CD14-positive monocyte (primary cell): Measurements from ENCODE around the gene SLC26A4. TPM values are rescaled to one million over a fixed set of nuclear protein-coding genes. Genes with fewer than 3 reads are reported as not detected.
"Not testable (repeated sequence)": the region's sequence is repeated elsewhere in the genome, so short reads cannot be mapped to it uniquely, and the experiment has no call there.

Experiments
- DNase-seq, 3 donors: peaks; one replicate each; pipeline ENCODE4 v3.0.0-alpha.2; 2011 to 2022
- H2AFZ ChIP-seq: 2 replicates; pipeline ENCODE4 v1.6.0; 2012; ENCODE audit warnings: mild to moderate bottlenecking, low read depth, low read length, inconsistent platforms; ENCODE audit not compliant: insufficient read depth, poor library complexity, severe bottlenecking
- H3K27ac ChIP-seq, 2 donors: 1 replicate in 1 of 2; 2 replicates in 1 of 2; pipeline ENCODE4 v1.5.1; 2012 to 2013; ENCODE audit warnings: low read length in 2 of 2, control low read depth in 1 of 2, inconsistent platforms in 1 of 2, low read depth in 1 of 2, mild to moderate bottlenecking in 1 of 2
- H3K27me3 ChIP-seq, 2 donors: one replicate each; pipeline versions ENCODE4 v1.6.0 to v1.6.1; 2011 to 2013; ENCODE audit warnings: low read length in 2 of 2; ENCODE audit not compliant: control insufficient read depth in 2 of 2, insufficient read depth in 2 of 2
- H3K36me3 ChIP-seq, 2 donors: replicated peaks in 1 of 2; 1 replicate in 1 of 2; 2 replicates in 1 of 2; pipeline versions ENCODE4 v1.5.1 to v1.6.1; 2012 to 2013; ENCODE audit warnings: low read length in 2 of 2, control low read depth in 1 of 2, inconsistent platforms in 1 of 2, mild to moderate bottlenecking in 1 of 2; ENCODE audit not compliant: insufficient read depth in 2 of 2, control insufficient read depth in 1 of 2
- H3K4me1 ChIP-seq, 2 donors: 1 replicate in 1 of 2; 2 replicates in 1 of 2; pipeline versions ENCODE4 v1.5.1 to v1.6.1; 2012 to 2013; ENCODE audit warnings: low read length in 2 of 2, control low read depth in 1 of 2, inconsistent platforms in 1 of 2, mild to moderate bottlenecking in 1 of 2, moderate library complexity in 1 of 2; ENCODE audit not compliant: insufficient read depth in 2 of 2, control insufficient read depth in 1 of 2
- H3K4me2 ChIP-seq: replicated peaks from 2 replicates; pipeline ENCODE3; 2012; ENCODE audit warnings: low read length, moderate library complexity, mild to moderate bottlenecking; ENCODE audit not compliant: poor library complexity, severe bottlenecking; ENCODE audit errors: extremely low read depth
- H3K4me3 ChIP-seq, 3 experiments: fragments of 200-600 bp in 1 of 3; sonication (generic) in 1 of 3; replicated peaks in 1 of 3; 1 replicate in 2 of 3; 2 replicates in 1 of 3; pipeline ENCODE4 v1.5.1; 2011 to 2013; ENCODE audit warnings: low read length in 3 of 3, mild to moderate bottlenecking in 3 of 3, control low read depth in 2 of 3, low read depth in 2 of 3, inconsistent platforms in 1 of 3, moderate library complexity in 1 of 3
- H3K79me2 ChIP-seq: 2 replicates; pipeline ENCODE4 v1.6.0; 2012; ENCODE audit warnings: mild to moderate bottlenecking, control low read depth, inconsistent platforms, low read length, moderate library complexity; ENCODE audit not compliant: insufficient read depth
- H3K9ac ChIP-seq: 2 replicates; pipeline ENCODE4 v1.6.0; 2017; ENCODE audit warnings: low read length, mild to moderate bottlenecking; ENCODE audit not compliant: insufficient read depth, poor library complexity, severe bottlenecking
- H3K9me3 ChIP-seq, 2 donors: replicated peaks in 1 of 2; 1 replicate in 1 of 2; 2 replicates in 1 of 2; pipeline versions ENCODE4 v1.5.1 to v1.6.1; 2012 to 2013; ENCODE audit warnings: low read length in 2 of 2, control low read depth in 1 of 2; ENCODE audit not compliant: control insufficient read depth in 1 of 2, insufficient read depth in 1 of 2
- H4K20me1 ChIP-seq: 2 replicates; pipeline ENCODE4 v1.6.0; 2012; ENCODE audit warnings: mild to moderate bottlenecking, low read length, control low read depth, moderate library complexity; ENCODE audit not compliant: insufficient read depth
- H3K27ac Mint-ChIP-seq, 7 donors: one replicate each; pipeline ENCODE4 v1.8.0; 2020; ENCODE audit warnings: mild to moderate bottlenecking in 7 of 7, mixed read lengths in 7 of 7, moderate library complexity in 6 of 7, inconsistent platforms in 2 of 7
- H3K27me3 Mint-ChIP-seq, 3 donors: one replicate each; pipeline ENCODE4 v1.8.0; 2021 to 2022; ENCODE audit warnings: low read depth in 3 of 3, mild to moderate bottlenecking in 3 of 3, mixed read lengths in 3 of 3, moderate library complexity in 3 of 3, inconsistent platforms in 1 of 3
- H3K36me3 Mint-ChIP-seq, 2 donors: one replicate each; pipeline ENCODE4 v1.8.0; 2020; ENCODE audit warnings: mixed read lengths in 2 of 2, inconsistent platforms in 1 of 2, mild to moderate bottlenecking in 1 of 2
- H3K4me1 Mint-ChIP-seq: one replicate; pipeline ENCODE4 v1.8.0; 2020; ENCODE audit warnings: mild to moderate bottlenecking, mixed read lengths
- H3K4me3 Mint-ChIP-seq, 2 donors: one replicate each; pipeline ENCODE4 v1.8.0; 2020; ENCODE audit warnings: mild to moderate bottlenecking in 2 of 2, mixed read lengths in 2 of 2, moderate library complexity in 1 of 2
- H3K9me3 Mint-ChIP-seq, 7 donors: one replicate each; pipeline ENCODE4 v1.8.0; 2020 to 2022; ENCODE audit warnings: mixed read lengths in 7 of 7, mild to moderate bottlenecking in 6 of 7, moderate library complexity in 6 of 7, inconsistent platforms in 2 of 7
- CTCF ChIP-seq: fragments of 200-600 bp; IDR thresholded peaks from one replicate; pipeline ENCODE4 v1.8.0; 2022; ENCODE audit warnings: antibody characterized with exemption, mild to moderate bottlenecking
- WGBS: methylation state at CpG from one replicate; pipeline ENCODE4 v1.1.5; 2013; ENCODE audit warnings: missing lambda C conversion rate; ENCODE audit not compliant: insufficient coverage; 5-methylcytosine and 5-hydroxymethylcytosine counted together
- intact Hi-C, 2 donors: fragments of 100-400 bp; cut with micrococcal nuclease; formaldehyde crosslinking; loops; one replicate each; pipeline versions ENCODE4 v1.15.0 to v1.15.1; 2023
- polyA plus RNA-seq, 3 donors: library from polyadenylated mRNA; depleted of rRNA in 1 of 3; unstranded in 2 of 3; stranded (reverse) in 1 of 3; fragments of 300-500 nt in 2 of 3; fragments of >200 nt in 1 of 3; fragmentation: Illumina TruSeq in 2 of 3; gene quantifications; 1 replicate in 2 of 3; 2 replicates in 1 of 3; pipeline ENCODE4 v1.2.3, GENCODE V29; 2012 to 2021

The SLC26A4 gene
- polyA plus RNA-seq, 3 donors: 0.10 to 0.12 TPM; not detected in 1

GRCh38 chr7:107638594-107638993 lies 22.0 kb upstream of the SLC26A4 start:
- intact Hi-C loops: no loop called here
- Histone ChIP-seq H3K4me1 (peaks cover 14 to 18% of the 10 kb centered on the region in 2 donors), H3K27me3 (no peaks in the 10 kb centered on the region), H3K4me2 (peak overlapping the region; percentile 46), H3K79me2 (no peaks in the 10 kb centered on the region), H4K20me1 (no peaks in the 10 kb centered on the region), H3K36me3 (no peaks in the 10 kb centered on the region), H3K9me3 (no peaks in the 10 kb centered on the region), H2AFZ (peak overlapping the region; percentile 51), H3K27ac (peak overlapping the region; percentile 42 to 55), H3K4me3 (peak overlapping the region in 1 of 3 experiments; percentile 31), H3K9ac (no peak overlapping the region)
- H3K27me3 Mint-ChIP-seq: peaks cover 0 to 1% (median 0%) of the 10 kb centered on the region in 3 donors
- no peaks in the 10 kb centered on the region for H3K36me3 Mint-ChIP-seq
- peak in 2 of 3 donors; percentile 22 to 44 for DNase-seq
- peaks cover 26% of the 10 kb centered on the region for H3K4me1 Mint-ChIP-seq
- peaks cover 0 to 4% (median 0%) of the 10 kb centered on the region in 7 donors for H3K9me3 Mint-ChIP-seq
- no peak for TF ChIP-seq CTCF
- peak overlapping the region; percentile 77 to 94 (median 87) for H3K27ac Mint-ChIP-seq
- 60% methylated on average over 1 of the region's 1 CpG for WGBS
- no peak overlapping the region for H3K4me3 Mint-ChIP-seq

GRCh38 chr7:107639070-107639469 lies 21.6 kb upstream of the SLC26A4 start:
- no CpG with 5 or more reads among the region's 2 CpGs for WGBS
- DNase-seq, intact Hi-C loops, H3K4me3 Mint-ChIP-seq, H3K79me2 ChIP-seq, H4K20me1 ChIP-seq, H3K9ac ChIP-seq, H3K9me3 Mint-ChIP-seq, H3K36me3 ChIP-seq, H3K27me3 ChIP-seq, H2AFZ ChIP-seq, H3K36me3 Mint-ChIP-seq, H3K9me3 ChIP-seq, H3K27me3 Mint-ChIP-seq: not testable (repeated sequence)
- H3K4me2 ChIP-seq: peak overlapping the region; percentile 46
- H3K4me1 ChIP-seq: peaks cover 14 to 22% of the 10 kb centered on the region in 2 donors
- peak overlapping the region in 1 of 2 donors; percentile 55 for H3K27ac ChIP-seq
- H3K4me3 ChIP-seq: peak overlapping the region in 1 of 3 experiments; percentile 31
- H3K27ac Mint-ChIP-seq: peak overlapping the region; percentile 77 to 94 (median 87)
- H3K4me1 Mint-ChIP-seq: peaks cover 27% of the 10 kb centered on the region
